Measurements from ENCODE around the gene JAKMIP2. TPM values are rescaled to one million over a fixed set of nuclear protein-coding genes. Genes with fewer than 3 reads are reported as not detected.

JAKMIP2 gene
- total RNA-seq, 1 experiment from 2014 or later: not detected

- no peaks in the 10 kb centered on the region for H3K79me2 ChIP-seq (ENCODE audit: low read depth)
- H3K27me3 ChIP-seq (ENCODE audit: insufficient read depth, low read depth): peaks cover 15% of the 10 kb centered on the region; the same call in 1 of the 2 replicates
- no peaks in the 10 kb centered on the region for H3K36me3 ChIP-seq (ENCODE audit: low read depth)
- H2AFZ ChIP-seq: no peak overlapping the region
- H4K20me1 ChIP-seq (ENCODE audit: insufficient read depth): no peaks in the 10 kb centered on the region
- no peaks in the 10 kb centered on the region for H3F3A ChIP-seq (ENCODE audit: insufficient read depth, low read depth)
- H3K4me1 ChIP-seq (replicated peaks; ENCODE audit: insufficient read depth): no peaks in the 10 kb centered on the region
- H3K9me3 ChIP-seq (ENCODE audit: insufficient read depth, low read depth): no peaks in the 10 kb centered on the region
- TF ChIP-seq, protein P1, sequence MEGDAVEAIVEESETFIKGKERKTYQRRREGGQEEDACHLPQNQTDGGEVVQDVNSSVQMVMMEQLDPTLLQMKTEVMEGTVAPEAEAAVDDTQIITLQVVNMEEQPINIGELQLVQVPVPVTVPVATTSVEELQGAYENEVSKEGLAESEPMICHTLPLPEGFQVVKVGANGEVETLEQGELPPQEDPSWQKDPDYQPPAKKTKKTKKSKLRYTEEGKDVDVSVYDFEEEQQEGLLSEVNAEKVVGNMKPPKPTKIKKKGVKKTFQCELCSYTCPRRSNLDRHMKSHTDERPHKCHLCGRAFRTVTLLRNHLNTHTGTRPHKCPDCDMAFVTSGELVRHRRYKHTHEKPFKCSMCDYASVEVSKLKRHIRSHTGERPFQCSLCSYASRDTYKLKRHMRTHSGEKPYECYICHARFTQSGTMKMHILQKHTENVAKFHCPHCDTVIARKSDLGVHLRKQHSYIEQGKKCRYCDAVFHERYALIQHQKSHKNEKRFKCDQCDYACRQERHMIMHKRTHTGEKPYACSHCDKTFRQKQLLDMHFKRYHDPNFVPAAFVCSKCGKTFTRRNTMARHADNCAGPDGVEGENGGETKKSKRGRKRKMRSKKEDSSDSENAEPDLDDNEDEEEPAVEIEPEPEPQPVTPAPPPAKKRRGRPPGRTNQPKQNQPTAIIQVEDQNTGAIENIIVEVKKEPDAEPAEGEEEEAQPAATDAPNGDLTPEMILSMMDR (conservative IDR thresholded peaks at IDR 0.05): no peak
- TF ChIP-seq EZH2 (IDR thresholded peaks at IDR 0.05; ENCODE audit: low read depth): no peak
- no peak overlapping the region for H3K4me3 ChIP-seq
- BruUV-seq (replicated peaks): no TSS peak
- no peak overlapping the region for H3K27ac ChIP-seq
- ChIA-PET POLR2A (ENCODE audit: unreplicated experiment) (no interaction called here), CTCF (no interaction called here)
- H3K9me2 ChIP-seq (ENCODE audit: insufficient read depth): no peaks in the 10 kb centered on the region
- no peak for DNase-seq
- intact Hi-C loops (cut with micrococcal nuclease; ENCODE audit: unreplicated experiment): no loop called here
- no peak overlapping the region for H3K4me2 ChIP-seq
These were observed 124.1 kb downstream of the JAKMIP2 start for GRCh38 chr5:147658293-147658932.

DNA sequence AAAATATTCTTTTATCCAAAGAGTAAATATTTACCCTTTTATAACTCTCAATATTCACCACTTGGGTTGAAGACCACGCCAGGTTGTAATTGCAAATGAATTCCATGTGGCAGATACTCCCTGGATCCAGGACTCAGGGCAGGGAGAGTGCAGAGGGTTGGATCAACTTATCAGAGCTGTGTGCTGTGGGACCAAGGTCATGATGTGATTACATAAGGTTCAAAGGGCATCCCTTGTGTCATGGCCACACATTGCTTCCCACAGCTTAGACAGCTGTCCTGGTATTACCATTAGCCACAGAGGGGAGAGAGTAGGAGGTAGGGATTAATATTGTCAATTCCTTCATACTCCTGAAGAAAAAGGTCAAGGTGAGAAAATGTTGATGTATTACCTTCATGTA lies 133.9 kb downstream of the JAKMIP2 start:
- BruUV-seq (replicated peaks): no TSS peak
- CTCF ChIA-PET: no interaction called here
- Histone ChIP-seq H3F3A (ENCODE audit: insufficient read depth, low read depth) (no peaks in the 10 kb centered on the region), H3K4me3 (no peak overlapping the region), H4K20me1 (ENCODE audit: insufficient read depth) (no peaks in the 10 kb centered on the region), H2AFZ (no peak overlapping the region), H3K27me3 (ENCODE audit: insufficient read depth, low read depth) (peaks cover 27% of the 10 kb centered on the region; the same call in 1 of the 2 replicates), H3K36me3 (ENCODE audit: low read depth) (no peaks in the 10 kb centered on the region), H3K4me1 (replicated peaks; ENCODE audit: insufficient read depth) (no peaks in the 10 kb centered on the region), H3K4me2 (no peak overlapping the region), H3K79me2 (ENCODE audit: low read depth) (no peaks in the 10 kb centered on the region), H3K27ac (no peak overlapping the region), H3K9me3 (ENCODE audit: insufficient read depth, low read depth) (no peaks in the 10 kb centered on the region), H3K9me2 (ENCODE audit: insufficient read depth) (no peaks in the 10 kb centered on the region)
- no peak for DNase-seq
- POLR2A ChIA-PET (ENCODE audit: unreplicated experiment): no interaction called here
- TF ChIP-seq, protein P1 (conservative IDR thresholded peaks at IDR 0.05): no peak
- TF ChIP-seq EZH2 (IDR thresholded peaks at IDR 0.05; ENCODE audit: low read depth): no peak
- intact Hi-C loops (cut with micrococcal nuclease; ENCODE audit: unreplicated experiment): no loop called here

DNA sequence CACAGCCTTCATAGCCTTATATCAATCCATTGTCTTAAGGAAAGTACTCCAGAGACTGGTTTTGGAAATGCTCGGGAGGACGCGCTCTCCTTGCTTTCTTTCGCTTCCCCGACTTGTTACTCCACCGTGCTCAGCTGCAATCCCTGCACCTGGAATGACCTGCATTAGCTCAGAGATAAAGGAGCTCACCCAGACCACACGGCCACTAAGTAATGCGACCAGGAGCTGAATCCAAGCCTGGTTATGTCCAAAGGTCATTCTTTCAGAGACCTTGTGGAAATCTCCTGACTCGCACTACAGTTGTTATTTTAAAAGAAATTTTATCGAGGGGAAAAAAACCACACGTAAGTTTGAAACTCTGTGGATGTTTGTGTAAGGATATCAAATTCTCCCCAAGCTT lies 137.3 kb downstream of the JAKMIP2 start:
- H3K9me2 ChIP-seq (ENCODE audit: insufficient read depth): no peaks in the 10 kb centered on the region
- no peak overlapping the region for H3K4me3 ChIP-seq
- H3K27me3 ChIP-seq (ENCODE audit: insufficient read depth, low read depth): peaks cover 15% of the 10 kb centered on the region; the same call in 1 of the 2 replicates
- H3K4me1 ChIP-seq (replicated peaks; ENCODE audit: insufficient read depth): no peaks in the 10 kb centered on the region
- no peaks in the 10 kb centered on the region for H4K20me1 ChIP-seq (ENCODE audit: insufficient read depth)
- DNase-seq: no peak
- no peaks in the 10 kb centered on the region for H3K79me2 ChIP-seq (ENCODE audit: low read depth)
- H3K36me3 ChIP-seq (ENCODE audit: low read depth): no peaks in the 10 kb centered on the region
- H3K27ac ChIP-seq: no peak overlapping the region
- intact Hi-C loops (cut with micrococcal nuclease; ENCODE audit: unreplicated experiment): no loop called here
- POLR2A ChIA-PET (ENCODE audit: unreplicated experiment): no interaction called here
- TF ChIP-seq, protein P1 (conservative IDR thresholded peaks at IDR 0.05): no peak
- no peak for TF ChIP-seq EZH2 (IDR thresholded peaks at IDR 0.05; ENCODE audit: low read depth)
- no peaks in the 10 kb centered on the region for H3F3A ChIP-seq (ENCODE audit: insufficient read depth, low read depth)
- BruUV-seq (replicated peaks): no TSS peak
- no peak overlapping the region for H2AFZ ChIP-seq
- H3K4me2 ChIP-seq: peak overlapping the region; percentile 30
- H3K9me3 ChIP-seq (ENCODE audit: insufficient read depth, low read depth): no peaks in the 10 kb centered on the region
- CTCF ChIA-PET: no interaction called here
